ENCODE measurements around the gene WWOX.

GRCh38 chr16:79074541-79074940 lies 975.1 kb downstream of the WWOX start:
- no peak for TF ChIP-seq POLR2AphosphoS5 (IDR thresholded peaks at IDR 0.05; ENCODE audit: low read depth, low read length)
- no peak for TF ChIP-seq ZBTB4 (CRISPR knock-in tag; IDR thresholded peaks at IDR 0.05; ENCODE audit: borderline replicate concordance)
- no peak for TF ChIP-seq RNF2 (conservative IDR thresholded peaks at IDR 0.05; ENCODE audit: low read depth)
- no peak for TF ChIP-seq CTCF (CRISPR knock-in tag; IDR thresholded peaks at IDR 0.05)
- no peak for TF ChIP-seq FOXM1 (CRISPR knock-in tag; IDR thresholded peaks at IDR 0.05)
- no peak for TF ChIP-seq ZNF546 (CRISPR knock-in tag; conservative IDR thresholded peaks at IDR 0.05)
- no peak for TF ChIP-seq ATF7 (IDR thresholded peaks at IDR 0.05)
- no peak for TF ChIP-seq ATF7 (CRISPR knock-in tag; IDR thresholded peaks at IDR 0.05)
- TF ChIP-seq POLR2AphosphoS2 (IDR thresholded peaks at IDR 0.05; ENCODE audit: low read depth, low read length) = no peak
- TF ChIP-seq FOXO1 (CRISPR knock-in tag; IDR thresholded peaks at IDR 0.05) = no peak
